Stimulated activated CD4-positive, alpha-beta T cell treated with anti-CD3 and anti-CD28 coated beads, Interleukin-2, amount 100 ng/mL, for 24 hours (primary cell): ENCODE measurements around the gene GALM.
A peak's percentile ranks its signal among the peaks of the same experiment; 100 is the strongest.
"Not testable (repeated sequence)": the region's sequence is repeated elsewhere in the genome, so short reads cannot be mapped to it uniquely, and the experiment has no call there.

ENCODE experiments used
- DNase-seq, 2 donors: peaks; one replicate each; pipeline ENCODE4 v3.0.0-alpha.2; 2020

The GALM gene

GRCh38 chr2:38665854-38666555 lies at the start of gene GALM:
Gene GALM (plus strand): TSS chr2:38666114. CDS start chr2:38666162, 48 bp downstream.
- DNase-seq: peak; percentile 66 to 67

GRCh38 chr2:38617301-38617700 lies 48.6 kb upstream of the GALM start:
- no peak for DNase-seq

GRCh38 chr2:38619458-38620164 lies 46.3 kb upstream of the GALM start:
- no peak for DNase-seq

GRCh38 chr2:38620282-38620977 lies 45.5 kb upstream of the GALM start:
- DNase-seq: no peak

- no peak for DNase-seq
These were observed 44.9 kb upstream of the GALM start for GRCh38 chr2:38621018-38621417.

DNA sequence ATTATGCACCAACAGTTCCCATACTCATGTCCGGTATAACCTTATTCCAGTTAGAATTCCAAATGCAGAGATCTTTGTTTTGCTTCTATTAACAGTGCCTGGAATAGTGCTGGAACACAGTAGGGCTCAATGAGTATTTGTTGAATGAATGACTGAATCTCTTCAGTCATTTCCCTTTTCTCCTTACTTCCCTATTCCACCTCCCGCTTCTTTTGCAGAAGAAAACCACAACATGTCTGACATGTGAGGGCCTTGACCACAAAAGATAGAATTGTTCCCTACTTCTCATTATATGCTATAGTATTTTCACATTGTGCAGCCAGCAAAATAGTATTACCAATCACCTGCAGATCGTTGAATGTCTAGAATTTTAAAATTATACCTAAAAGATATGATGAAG lies 43.7 kb upstream of the GALM start:
- DNase-seq: no peak

DNA sequence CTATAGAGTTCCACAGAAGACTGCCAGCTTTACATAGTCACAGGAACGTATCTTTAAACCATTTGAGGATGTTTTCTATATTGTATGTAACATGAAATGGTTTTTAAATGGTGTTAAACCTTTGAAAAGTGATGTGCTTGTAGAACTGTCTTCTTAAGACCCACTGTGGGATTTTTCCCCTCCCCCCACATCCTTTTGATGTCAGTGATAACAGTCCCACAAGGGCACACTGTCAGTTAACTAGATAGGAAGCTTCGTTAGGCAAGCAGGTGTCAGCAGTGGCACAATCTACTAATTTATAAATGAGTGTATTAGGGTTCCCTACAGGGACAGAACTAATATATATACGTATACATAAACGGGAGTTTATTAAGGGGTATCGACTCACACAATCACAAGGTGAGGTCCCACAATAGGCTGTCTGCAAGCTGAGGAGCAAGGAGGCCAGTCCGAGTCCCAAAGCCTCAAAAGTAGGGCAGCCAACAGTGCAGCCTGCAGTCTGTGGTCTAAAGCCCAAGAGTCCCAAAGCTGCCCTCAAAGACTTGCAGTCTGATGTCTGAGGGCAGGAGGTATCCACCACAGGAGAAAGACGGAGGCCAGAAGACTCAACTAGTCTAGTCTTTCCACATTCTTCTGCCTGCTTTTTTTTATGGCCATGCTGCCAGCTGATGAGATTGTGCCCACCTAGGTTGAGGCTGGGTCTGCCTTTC lies 39.4 kb upstream of the GALM start:
- DNase-seq: no peak

- DNase-seq: no peak
These were observed 38.5 kb upstream of the GALM start for GRCh38 chr2:38627391-38627790.

- DNase-seq: no peak
These were observed 36.2 kb upstream of the GALM start for GRCh38 chr2:38629684-38630083.

DNA sequence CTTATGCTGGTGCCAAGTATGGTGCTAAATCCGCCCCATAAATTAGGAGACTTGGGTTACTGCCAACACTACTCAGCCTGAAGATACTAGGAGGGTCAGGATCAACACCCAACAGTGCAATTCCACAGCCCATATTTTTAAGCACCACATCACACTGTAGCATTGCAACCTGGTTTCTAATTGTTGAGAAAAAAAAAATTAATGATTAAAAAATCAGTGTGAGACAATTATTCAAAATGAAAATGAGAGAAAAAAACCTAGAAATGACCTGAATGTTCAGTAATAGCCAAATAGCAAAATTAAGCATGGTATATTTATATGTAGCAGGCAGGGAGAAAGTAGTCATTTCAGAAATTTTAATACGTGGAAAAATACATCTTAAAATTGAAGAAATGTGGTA lies 33.9 kb upstream of the GALM start:
- DNase-seq: no peak

- no peak for DNase-seq
These were observed 32.9 kb upstream of the GALM start for GRCh38 chr2:38632980-38633379.

DNA sequence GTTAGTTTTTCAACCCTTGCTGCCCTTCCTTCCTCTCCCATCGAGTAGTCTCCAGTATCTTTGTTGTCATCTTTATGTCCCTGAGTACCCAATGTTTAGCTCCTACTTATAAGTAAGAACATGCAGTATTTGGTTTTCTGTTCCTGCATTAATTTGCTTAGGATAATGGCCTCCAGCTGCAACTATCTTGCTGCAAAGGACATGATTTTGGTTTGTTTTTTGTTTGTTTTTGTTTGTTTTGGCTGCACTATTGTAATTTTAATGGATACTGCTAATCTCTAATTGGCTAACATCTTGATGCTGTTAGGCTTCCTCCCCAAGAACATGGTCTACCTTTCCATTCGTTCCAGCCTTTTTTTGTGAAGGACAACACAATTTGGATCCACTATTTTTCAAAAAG lies 32.0 kb upstream of the GALM start:
- DNase-seq: no peak

DNA sequence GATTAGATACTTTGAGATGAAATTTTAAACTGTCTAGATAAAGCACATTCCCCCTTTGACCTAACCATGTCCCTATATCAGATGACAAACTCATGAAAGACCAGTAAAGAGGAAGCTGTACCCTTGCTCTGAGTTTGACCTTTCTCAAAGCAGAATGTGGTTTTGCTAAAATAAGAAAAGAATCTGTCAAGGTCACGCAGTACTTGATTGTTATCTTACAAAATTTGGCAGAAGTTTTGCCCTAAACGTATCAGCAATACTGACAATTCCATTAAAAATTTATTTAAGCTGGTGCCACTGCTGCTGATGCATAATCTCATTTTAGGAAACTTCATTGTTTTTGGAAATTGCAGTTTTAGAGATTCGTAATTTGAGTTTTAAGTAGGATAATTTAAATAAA lies 31.2 kb upstream of the GALM start:
- DNase-seq: no peak

DNA sequence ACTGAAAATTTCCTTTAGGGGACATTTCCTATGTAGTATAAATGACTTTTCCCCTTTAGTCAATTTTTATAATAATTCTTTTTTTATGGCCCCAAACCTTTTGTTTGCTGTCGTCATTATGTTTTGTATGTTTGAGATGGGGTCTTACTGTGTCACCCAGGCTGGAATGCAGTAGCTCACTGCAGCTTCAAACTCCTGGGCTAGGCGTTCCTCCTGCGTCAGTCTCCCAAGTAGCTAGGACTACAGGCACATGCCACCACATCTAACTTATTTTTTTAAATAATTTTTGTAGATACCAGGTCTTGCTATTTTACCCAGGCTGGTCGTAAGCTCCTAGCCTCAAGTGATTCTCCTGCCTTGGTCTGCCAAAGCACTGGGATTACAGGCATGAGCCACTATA lies 30.8 kb upstream of the GALM start:
- DNase-seq: no peak

DNA sequence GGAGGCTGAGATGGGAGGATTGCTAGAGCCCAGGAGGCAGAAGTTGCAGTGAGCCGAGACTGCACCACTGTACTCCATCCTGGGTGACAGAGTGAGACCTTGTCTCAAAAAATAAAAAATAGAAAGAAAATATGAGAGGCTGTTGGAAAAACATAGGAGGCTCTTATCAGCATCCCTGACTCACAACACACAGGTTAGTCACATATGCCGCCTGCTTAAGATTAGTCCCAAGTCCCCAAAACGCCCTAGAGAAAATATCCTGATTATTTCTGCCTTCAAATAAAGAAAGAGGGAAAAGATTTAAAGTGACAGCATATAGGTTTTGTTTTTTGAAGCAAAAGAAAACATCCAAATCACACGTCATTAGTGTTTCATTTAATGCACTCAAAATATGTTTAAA lies 29.8 kb upstream of the GALM start:
- no peak for DNase-seq

DNA sequence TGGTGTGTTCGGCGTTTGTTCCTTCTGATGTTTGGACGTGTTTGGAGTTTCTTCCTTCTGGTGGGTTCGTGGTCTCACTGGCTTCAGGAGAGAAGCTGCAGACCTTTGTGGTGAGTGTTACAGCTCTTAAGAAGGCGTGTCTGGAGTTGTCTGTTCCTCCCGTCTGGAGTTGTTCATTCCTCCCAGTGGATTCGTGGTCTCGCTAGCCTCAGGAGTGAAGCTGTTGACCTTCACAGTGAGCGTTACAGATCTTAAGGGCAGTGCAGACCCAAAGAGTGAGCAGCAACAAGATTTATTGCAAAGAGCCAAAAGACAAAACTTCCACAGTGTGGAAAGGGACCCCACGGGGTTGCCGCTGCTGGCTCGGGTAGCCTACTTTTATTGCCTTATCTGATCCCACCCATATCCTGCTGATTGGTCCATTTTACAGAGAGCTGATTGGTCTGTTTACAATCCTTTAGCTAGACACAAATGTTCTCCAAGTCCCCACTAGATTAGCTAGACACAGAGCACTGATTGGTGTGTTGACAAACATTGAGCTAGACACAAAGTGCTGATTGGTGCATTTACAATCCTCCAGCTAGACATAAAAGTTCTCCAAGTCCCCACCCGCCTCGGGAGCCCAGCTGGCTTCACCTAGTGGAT lies 23.4 kb upstream of the GALM start:
- not testable (repeated sequence) for DNase-seq

- DNase-seq: no peak
These were observed 22.8 kb upstream of the GALM start for GRCh38 chr2:38643021-38643671.

DNA sequence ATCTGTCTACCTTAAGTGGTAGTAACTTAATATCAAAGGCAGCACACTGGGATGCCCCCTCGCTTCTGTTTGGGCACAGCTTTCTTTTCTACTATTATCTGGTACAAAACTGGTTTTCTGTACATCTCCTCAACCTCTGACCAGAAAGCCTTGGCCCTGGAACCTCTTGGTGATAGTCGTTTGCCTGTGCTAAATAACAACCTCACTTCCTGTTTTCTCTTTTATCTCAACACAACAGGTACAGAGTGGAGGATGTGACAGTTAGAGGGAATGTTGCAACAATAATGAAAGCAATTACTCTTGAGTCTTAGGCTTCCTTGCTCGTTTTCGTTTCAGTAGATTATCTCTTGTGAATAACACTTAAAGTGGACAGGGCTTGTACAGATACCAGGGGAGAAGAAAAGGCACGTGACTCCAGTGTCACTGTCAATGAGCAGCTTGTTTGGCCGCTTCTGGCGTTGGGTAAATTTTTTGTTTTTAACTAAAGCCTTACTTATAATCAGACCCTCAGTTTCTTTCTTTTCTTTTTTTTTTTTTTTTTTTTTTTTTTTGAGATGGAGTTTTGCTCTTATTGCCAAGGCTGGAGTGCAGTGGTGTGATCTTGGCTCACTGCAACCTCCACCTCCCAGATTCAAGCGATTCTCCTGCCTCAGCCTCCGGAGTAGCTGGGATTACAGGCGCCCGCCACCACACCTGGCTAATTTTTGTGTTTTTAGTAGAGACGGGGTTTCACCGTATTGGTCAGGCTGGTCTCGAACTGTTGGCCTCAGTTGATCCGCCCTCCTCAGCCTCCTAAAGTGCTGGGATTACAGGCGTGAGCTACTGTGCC lies 22.0 kb upstream of the GALM start:
- not testable (repeated sequence) for DNase-seq

- DNase-seq: no peak
These were observed 17.7 kb upstream of the GALM start for GRCh38 chr2:38648107-38648761.

GRCh38 chr2:38649176-38649728 lies 16.7 kb upstream of the GALM start:
- no peak for DNase-seq

- DNase-seq: no peak
These were observed 15.9 kb upstream of the GALM start for GRCh38 chr2:38650012-38650411.
